Measurements from ENCODE around the gene PLXNB2.

DNA sequence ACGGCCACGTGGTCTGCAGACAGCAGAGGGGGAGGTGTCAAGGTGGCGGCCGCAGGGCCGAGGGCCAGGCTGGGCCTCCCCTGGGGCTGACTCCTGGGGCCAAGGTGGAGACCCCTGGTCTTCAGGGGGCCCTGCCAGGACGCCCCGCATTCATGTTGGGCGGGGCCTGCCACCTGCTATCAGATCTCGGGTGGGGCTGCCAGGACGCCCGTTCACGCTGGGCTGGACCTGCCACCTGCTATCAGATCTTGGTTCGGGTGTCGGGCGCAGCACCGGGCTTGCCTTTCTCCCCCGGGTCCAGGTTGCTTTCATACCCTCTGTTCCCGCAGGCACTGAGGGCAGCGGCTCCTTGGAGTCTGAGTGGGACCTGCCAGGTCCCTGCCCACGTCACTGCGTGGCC is 21.2 kb downstream of the PLXNB2 start:
- no peak for TF ChIP-seq CTCF (IDR thresholded peaks at IDR 0.05)
- TF ChIP-seq POLR2A (IDR thresholded peaks at IDR 0.05), result no peak
